Stimulated activated naive CD4-positive, alpha-beta T cell (primary cell): ENCODE data around the gene KISS1.
"Not testable (repeated sequence)": the region's sequence is repeated elsewhere in the genome, so short reads cannot be mapped to it uniquely, and the experiment has no call there.

Experiments
- DNase-seq, 6 experiments: peaks; one replicate each; lab custom pipeline; 2025; lab: John Stamatoyannopoulos, UW

KISS1 gene

GRCh38 chr1:204196068-204196795 is at the start of gene KISS1:
Gene KISS1 (minus strand): TSS chr1:204196491. CDS start chr1:204192876, 3,615 bp downstream.
- DNase-seq = no peak

- no peak for DNase-seq
Measured at GRCh38 chr1:204242920-204243319, 46.6 kb upstream of the KISS1 start.

GRCh38 chr1:204241914-204242313 is 45.6 kb upstream of the KISS1 start:
- DNase-seq = no peak

GRCh38 chr1:204241050-204241449 is 44.8 kb upstream of the KISS1 start:
- no peak for DNase-seq

GRCh38 chr1:204240233-204240632 is 43.9 kb upstream of the KISS1 start:
- no peak for DNase-seq

- not testable (repeated sequence) for DNase-seq
Measured at GRCh38 chr1:204239401-204239800, 43.1 kb upstream of the KISS1 start.

GRCh38 chr1:204238520-204238919 is 42.2 kb upstream of the KISS1 start:
- not testable (repeated sequence) for DNase-seq

GRCh38 chr1:204237515-204237914 is 41.2 kb upstream of the KISS1 start:
- not testable (repeated sequence) for DNase-seq

- DNase-seq = no peak
Measured at GRCh38 chr1:204232526-204232925, 36.2 kb upstream of the KISS1 start.

GRCh38 chr1:204230211-204230610 is 33.9 kb upstream of the KISS1 start:
- no peak for DNase-seq

- peak in 3 of 6 experiments; percentile 3 to 19 (median 5) for DNase-seq
Measured at GRCh38 chr1:204228896-204229295, 32.6 kb upstream of the KISS1 start.

GRCh38 chr1:204227996-204228785 is 31.9 kb upstream of the KISS1 start:
- no peak for DNase-seq

GRCh38 chr1:204227351-204227750 is 31.1 kb upstream of the KISS1 start:
- no peak for DNase-seq

GRCh38 chr1:204225841-204226735 is 29.8 kb upstream of the KISS1 start:
- DNase-seq = no peak

GRCh38 chr1:204224655-204225054 is 28.4 kb upstream of the KISS1 start:
- DNase-seq = no peak

- no peak for DNase-seq
Measured at GRCh38 chr1:204223129-204223860, 27.0 kb upstream of the KISS1 start.

- no peak for DNase-seq
Measured at GRCh38 chr1:204222764-204223055, 26.4 kb upstream of the KISS1 start.

- no peak for DNase-seq
Measured at GRCh38 chr1:204222006-204222763, 25.9 kb upstream of the KISS1 start.

- no peak for DNase-seq
Measured at GRCh38 chr1:204221271-204221670, 25.0 kb upstream of the KISS1 start.

GRCh38 chr1:204219971-204220616 is 23.8 kb upstream of the KISS1 start:
- DNase-seq = no peak
